ENCODE measurements around the gene ELMO1. TPM values are rescaled to one million over a fixed set of nuclear protein-coding genes. Genes with fewer than 3 reads are reported as not detected.

Gene ELMO1
- total RNA-seq, 1 experiment from 2014 or later: 1.1 TPM

DNA sequence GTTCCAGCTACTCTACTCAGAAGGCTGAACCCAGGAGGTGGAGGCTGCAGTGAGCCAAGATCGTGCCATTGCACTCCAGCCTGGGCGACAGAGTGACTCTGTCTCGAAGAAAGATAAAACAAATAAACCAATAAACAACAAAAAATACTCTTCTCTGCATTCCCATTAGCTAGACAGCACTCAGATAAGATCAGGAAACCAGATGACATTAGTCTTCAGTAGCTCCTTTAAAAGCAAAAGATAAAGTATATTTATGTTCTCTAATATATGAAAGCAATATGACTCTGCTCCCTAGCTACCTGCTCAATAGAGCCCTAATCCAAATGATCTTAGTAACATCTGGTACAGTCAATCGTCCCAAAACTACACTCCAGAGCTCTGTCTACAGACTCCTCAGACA is 212.9 kb downstream of the ELMO1 start:
- Histone ChIP-seq H3K9ac (ENCODE audit: low read length) (no peak overlapping the region), H3K4me2 (ENCODE audit: low read length) (no peak overlapping the region), H3K4me3 (replicated peaks in 1 of 2; ENCODE audit: low read depth in 1 of 2, low read length in 2 of 2) (no peak overlapping the region), H3K9me2 (ENCODE audit: insufficient read depth) (no peaks in the 10 kb centered on the region), H3K4me1 (ENCODE audit: control insufficient read depth in 1 of 2, insufficient read depth in 2 of 2, low read length in 2 of 2) (no peaks in the 10 kb centered on the region), H3K79me2 (ENCODE audit: insufficient read depth, low read length) (no peaks in the 10 kb centered on the region), H3K9me3 (ENCODE audit: control insufficient read depth in 1 of 2, insufficient read depth in 1 of 2, low read depth in 1 of 2, low read length in 2 of 2) (no peaks in the 10 kb centered on the region), H3K36me3 (ENCODE audit: control insufficient read depth in 1 of 2, insufficient read depth in 2 of 2, low read length in 2 of 2) (no peaks in the 10 kb centered on the region), H4K20me1 (ENCODE audit: insufficient read depth) (no peaks in the 10 kb centered on the region), H3K27ac (ENCODE audit: low read depth, low read length) (no peak overlapping the region), H2AFZ (ENCODE audit: low read depth, low read length, poor library complexity, severe bottlenecking) (no peak overlapping the region), H3K27me3 (ENCODE audit: insufficient read depth, low read length) (peaks cover 48% of the 10 kb centered on the region)
- CTCF ChIA-PET: interaction anchor here (1.0 to 1.8 kb wide), 4 partner anchors 118 to 617 kb away, joined by 3 to 8 read pairs (median 5); no protein-coding TSS in a partner anchor
- RAD21 ChIA-PET (ENCODE audit: low non-redundant PET in 1 of 2, low total read pairs in 2 of 2, uncharacterized antibody in 2 of 2, unreplicated experiment in 2 of 2): no interaction called here
- POLR2A ChIA-PET: no interaction called here
- intact Hi-C loops (cut with micrococcal nuclease): loop anchor here (1.0 to 10.0 kb wide), 5 partner anchors 117 to 1139 kb away; no protein-coding TSS in a partner anchor
- DNase-seq (ENCODE audit: low read depth, low spot score) (no peak), ATAC-seq (no peak)
- no TSS peak for BruUV-seq (replicated peaks)
- TF ChIP-seq CEBPB (IDR thresholded peaks at IDR 0.05; ENCODE audit: low read depth) (no peak), ZFX (IDR thresholded peaks at IDR 0.05) (no peak), ZNF274 (IDR thresholded peaks at IDR 0.05; ENCODE audit: low read depth, low read length) (no peak), FOSL1 (IDR thresholded peaks at IDR 0.05; ENCODE audit: low read depth) (no peak), SIN3A (IDR thresholded peaks at IDR 0.05; ENCODE audit: low read depth) (no peak), EGR1 (IDR thresholded peaks at IDR 0.05; ENCODE audit: low read depth) (no peak), YY1 (IDR thresholded peaks at IDR 0.05; ENCODE audit: extremely low read depth, insufficient replicate concordance, low read depth, low read length) (no peak), SP1 (IDR thresholded peaks at IDR 0.05; ENCODE audit: low read depth) (no peak), POLR2AphosphoS5 (IDR thresholded peaks at IDR 0.05; ENCODE audit: low read depth, low read length) (no peak), SRF (IDR thresholded peaks at IDR 0.05; ENCODE audit: low read depth) (no peak), TCF7L2 (IDR thresholded peaks at IDR 0.05; ENCODE audit: borderline replicate concordance, extremely low read depth, insufficient read depth, insufficient read length) (no peak), CBX3 (IDR thresholded peaks at IDR 0.05; ENCODE audit: low read depth) (no peak), JUND (IDR thresholded peaks at IDR 0.05) (no peak), EZH2 (IDR thresholded peaks at IDR 0.05) (no peak), ELF1 (IDR thresholded peaks at IDR 0.05; ENCODE audit: borderline replicate concordance, low read depth) (no peak), POLR2A (IDR thresholded peaks at IDR 0.05; ENCODE audit: borderline replicate concordance, extremely low read depth, insufficient read depth, insufficient read length) (no peak)
- TF ChIP-seq, protein P1, sequence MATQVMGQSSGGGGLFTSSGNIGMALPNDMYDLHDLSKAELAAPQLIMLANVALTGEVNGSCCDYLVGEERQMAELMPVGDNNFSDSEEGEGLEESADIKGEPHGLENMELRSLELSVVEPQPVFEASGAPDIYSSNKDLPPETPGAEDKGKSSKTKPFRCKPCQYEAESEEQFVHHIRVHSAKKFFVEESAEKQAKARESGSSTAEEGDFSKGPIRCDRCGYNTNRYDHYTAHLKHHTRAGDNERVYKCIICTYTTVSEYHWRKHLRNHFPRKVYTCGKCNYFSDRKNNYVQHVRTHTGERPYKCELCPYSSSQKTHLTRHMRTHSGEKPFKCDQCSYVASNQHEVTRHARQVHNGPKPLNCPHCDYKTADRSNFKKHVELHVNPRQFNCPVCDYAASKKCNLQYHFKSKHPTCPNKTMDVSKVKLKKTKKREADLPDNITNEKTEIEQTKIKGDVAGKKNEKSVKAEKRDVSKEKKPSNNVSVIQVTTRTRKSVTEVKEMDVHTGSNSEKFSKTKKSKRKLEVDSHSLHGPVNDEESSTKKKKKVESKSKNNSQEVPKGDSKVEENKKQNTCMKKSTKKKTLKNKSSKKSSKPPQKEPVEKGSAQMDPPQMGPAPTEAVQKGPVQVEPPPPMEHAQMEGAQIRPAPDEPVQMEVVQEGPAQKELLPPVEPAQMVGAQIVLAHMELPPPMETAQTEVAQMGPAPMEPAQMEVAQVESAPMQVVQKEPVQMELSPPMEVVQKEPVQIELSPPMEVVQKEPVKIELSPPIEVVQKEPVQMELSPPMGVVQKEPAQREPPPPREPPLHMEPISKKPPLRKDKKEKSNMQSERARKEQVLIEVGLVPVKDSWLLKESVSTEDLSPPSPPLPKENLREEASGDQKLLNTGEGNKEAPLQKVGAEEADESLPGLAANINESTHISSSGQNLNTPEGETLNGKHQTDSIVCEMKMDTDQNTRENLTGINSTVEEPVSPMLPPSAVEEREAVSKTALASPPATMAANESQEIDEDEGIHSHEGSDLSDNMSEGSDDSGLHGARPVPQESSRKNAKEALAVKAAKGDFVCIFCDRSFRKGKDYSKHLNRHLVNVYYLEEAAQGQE (IDR thresholded peaks at IDR 0.05; ENCODE audit: low read depth): no peak
- TF ChIP-seq, protein P2, sequence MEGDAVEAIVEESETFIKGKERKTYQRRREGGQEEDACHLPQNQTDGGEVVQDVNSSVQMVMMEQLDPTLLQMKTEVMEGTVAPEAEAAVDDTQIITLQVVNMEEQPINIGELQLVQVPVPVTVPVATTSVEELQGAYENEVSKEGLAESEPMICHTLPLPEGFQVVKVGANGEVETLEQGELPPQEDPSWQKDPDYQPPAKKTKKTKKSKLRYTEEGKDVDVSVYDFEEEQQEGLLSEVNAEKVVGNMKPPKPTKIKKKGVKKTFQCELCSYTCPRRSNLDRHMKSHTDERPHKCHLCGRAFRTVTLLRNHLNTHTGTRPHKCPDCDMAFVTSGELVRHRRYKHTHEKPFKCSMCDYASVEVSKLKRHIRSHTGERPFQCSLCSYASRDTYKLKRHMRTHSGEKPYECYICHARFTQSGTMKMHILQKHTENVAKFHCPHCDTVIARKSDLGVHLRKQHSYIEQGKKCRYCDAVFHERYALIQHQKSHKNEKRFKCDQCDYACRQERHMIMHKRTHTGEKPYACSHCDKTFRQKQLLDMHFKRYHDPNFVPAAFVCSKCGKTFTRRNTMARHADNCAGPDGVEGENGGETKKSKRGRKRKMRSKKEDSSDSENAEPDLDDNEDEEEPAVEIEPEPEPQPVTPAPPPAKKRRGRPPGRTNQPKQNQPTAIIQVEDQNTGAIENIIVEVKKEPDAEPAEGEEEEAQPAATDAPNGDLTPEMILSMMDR (IDR thresholded peaks at IDR 0.05 in 2 of 3, conservative IDR thresholded peaks at IDR 0.05 in 1 of 3; ENCODE audit: borderline replicate concordance in 1 of 3, insufficient read depth in 1 of 3, low read depth in 2 of 3, low read length in 2 of 3): no peak
- TF ChIP-seq, protein P3, sequence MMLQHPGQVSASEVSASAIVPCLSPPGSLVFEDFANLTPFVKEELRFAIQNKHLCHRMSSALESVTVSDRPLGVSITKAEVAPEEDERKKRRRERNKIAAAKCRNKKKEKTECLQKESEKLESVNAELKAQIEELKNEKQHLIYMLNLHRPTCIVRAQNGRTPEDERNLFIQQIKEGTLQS (IDR thresholded peaks at IDR 0.05): no peak
